H1 (cell line): ENCODE measurements around the gene LSM7.

Experiments used
- EZH2 ChIP-seq: fragments of 200-600 bp; sonication (generic); IDR thresholded peaks from 2 replicates; pipeline ENCODE4 v1.7.1; 2012; ENCODE audit warnings: low read depth, mild to moderate bottlenecking, moderate library complexity, low read length, inconsistent platforms; ENCODE audit not compliant: severe bottlenecking
- GABPA ChIP-seq: IDR thresholded peaks from 2 replicates; pipeline ENCODE4 v1.6.1; 2011; ENCODE audit warnings: mild to moderate bottlenecking, low read length, moderate library complexity, borderline replicate concordance; ENCODE audit not compliant: insufficient read depth
- POLR2AphosphoS5 ChIP-seq: IDR thresholded peaks from 2 replicates; pipeline ENCODE4 v1.6.1; 2011; ENCODE audit warnings: low read depth, low read length
- RAD21 ChIP-seq, 2 experiments: IDR thresholded peaks in 1 of 2; conservative IDR thresholded peaks in 1 of 2; 2 replicates each; pipeline ENCODE4 v1.6.1; 2011; ENCODE audit warnings: low read depth in 2 of 2, low read length in 2 of 2, improper control_type of control experiment in 1 of 2, inconsistent platforms in 1 of 2, mild to moderate bottlenecking in 1 of 2, moderate library complexity in 1 of 2
- SIX5 ChIP-seq: IDR thresholded peaks from 2 replicates; pipeline ENCODE4 v1.6.1; 2011; ENCODE audit warnings: mild to moderate bottlenecking, low read depth, low read length
- TF ChIP-seq, protein P1 (sequence below), 3 experiments: IDR thresholded peaks; 1 replicate in 2 of 3; 2 replicates in 1 of 3; pipeline versions ENCODE4 v1.5.1 to v1.6.1; 2011; ENCODE audit warnings: low read length in 3 of 3, mild to moderate bottlenecking in 3 of 3, inconsistent platforms in 2 of 3, low read depth in 1 of 3, moderate library complexity in 1 of 3; ENCODE audit not compliant: insufficient read depth in 1 of 3; ENCODE audit errors: control extremely low read depth in 1 of 3

DNA sequence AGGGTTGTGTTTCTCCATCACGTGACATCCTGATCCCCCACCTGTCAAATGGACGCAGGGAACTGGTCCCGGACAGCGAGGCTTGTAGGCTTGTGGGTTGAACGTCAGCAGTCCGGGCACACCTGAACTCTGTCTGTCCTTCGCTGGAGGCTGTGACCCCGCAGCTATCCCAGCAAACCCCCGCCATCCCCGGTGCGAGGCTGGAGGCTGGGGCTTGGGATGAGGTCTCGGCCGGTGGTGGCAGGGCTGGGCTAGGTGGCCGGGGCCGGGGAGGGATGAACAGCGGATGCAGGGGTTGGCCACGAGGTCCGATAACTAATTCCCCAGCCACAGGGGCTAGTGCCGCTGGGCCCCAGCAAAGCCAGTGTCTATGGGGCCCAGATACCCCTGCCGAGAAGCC is 8.8 kb downstream of the LSM7 start:
- TF ChIP-seq POLR2AphosphoS5 (no peak), EZH2 (no peak), RAD21 (IDR thresholded peaks at IDR 0.05 in 1 of 2, conservative IDR thresholded peaks at IDR 0.05 in 1 of 2; ENCODE audit: low read depth in 2 of 2, low read length in 2 of 2) (no peak), GABPA (no peak), SIX5 (no peak)
- TF ChIP-seq, protein P1, sequence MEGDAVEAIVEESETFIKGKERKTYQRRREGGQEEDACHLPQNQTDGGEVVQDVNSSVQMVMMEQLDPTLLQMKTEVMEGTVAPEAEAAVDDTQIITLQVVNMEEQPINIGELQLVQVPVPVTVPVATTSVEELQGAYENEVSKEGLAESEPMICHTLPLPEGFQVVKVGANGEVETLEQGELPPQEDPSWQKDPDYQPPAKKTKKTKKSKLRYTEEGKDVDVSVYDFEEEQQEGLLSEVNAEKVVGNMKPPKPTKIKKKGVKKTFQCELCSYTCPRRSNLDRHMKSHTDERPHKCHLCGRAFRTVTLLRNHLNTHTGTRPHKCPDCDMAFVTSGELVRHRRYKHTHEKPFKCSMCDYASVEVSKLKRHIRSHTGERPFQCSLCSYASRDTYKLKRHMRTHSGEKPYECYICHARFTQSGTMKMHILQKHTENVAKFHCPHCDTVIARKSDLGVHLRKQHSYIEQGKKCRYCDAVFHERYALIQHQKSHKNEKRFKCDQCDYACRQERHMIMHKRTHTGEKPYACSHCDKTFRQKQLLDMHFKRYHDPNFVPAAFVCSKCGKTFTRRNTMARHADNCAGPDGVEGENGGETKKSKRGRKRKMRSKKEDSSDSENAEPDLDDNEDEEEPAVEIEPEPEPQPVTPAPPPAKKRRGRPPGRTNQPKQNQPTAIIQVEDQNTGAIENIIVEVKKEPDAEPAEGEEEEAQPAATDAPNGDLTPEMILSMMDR (IDR thresholded peaks at IDR 0.05; ENCODE audit: control extremely low read depth in 1 of 3, insufficient read depth in 1 of 3, low read depth in 1 of 3, low read length in 3 of 3): no peak
